ENCODE results near the gene DAPK1.

The DAPK1 gene

GRCh38 chr9:87519461-87519860, 21.8 kb downstream of the DAPK1 start:
- DNase-seq = no peak

GRCh38 chr9:87520172-87520683, 22.6 kb downstream of the DAPK1 start:
- no peak for DNase-seq

GRCh38 chr9:87521834-87522233, 24.2 kb downstream of the DAPK1 start:
- no peak for DNase-seq

DNA sequence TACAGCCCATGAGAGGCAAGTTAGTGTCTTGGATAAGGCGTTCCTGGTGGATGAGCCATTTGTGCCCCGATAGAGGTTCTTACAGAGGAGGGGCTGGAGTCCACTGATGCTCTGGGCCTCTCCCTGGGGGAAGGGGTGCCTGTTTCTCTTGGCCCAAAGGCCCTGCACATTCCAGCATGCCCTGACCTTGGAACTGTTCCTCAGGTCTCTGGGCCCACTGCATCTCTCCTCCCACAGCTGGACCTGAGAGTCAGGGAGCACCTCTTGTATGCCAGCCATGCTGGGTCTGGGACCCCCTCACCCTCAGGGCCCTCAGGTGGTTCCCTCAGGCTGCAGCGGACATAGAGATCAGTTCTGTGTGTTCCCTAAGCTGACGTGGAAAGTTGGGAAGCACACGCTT, 26.4 kb downstream of the DAPK1 start:
- no peak for DNase-seq

DNA sequence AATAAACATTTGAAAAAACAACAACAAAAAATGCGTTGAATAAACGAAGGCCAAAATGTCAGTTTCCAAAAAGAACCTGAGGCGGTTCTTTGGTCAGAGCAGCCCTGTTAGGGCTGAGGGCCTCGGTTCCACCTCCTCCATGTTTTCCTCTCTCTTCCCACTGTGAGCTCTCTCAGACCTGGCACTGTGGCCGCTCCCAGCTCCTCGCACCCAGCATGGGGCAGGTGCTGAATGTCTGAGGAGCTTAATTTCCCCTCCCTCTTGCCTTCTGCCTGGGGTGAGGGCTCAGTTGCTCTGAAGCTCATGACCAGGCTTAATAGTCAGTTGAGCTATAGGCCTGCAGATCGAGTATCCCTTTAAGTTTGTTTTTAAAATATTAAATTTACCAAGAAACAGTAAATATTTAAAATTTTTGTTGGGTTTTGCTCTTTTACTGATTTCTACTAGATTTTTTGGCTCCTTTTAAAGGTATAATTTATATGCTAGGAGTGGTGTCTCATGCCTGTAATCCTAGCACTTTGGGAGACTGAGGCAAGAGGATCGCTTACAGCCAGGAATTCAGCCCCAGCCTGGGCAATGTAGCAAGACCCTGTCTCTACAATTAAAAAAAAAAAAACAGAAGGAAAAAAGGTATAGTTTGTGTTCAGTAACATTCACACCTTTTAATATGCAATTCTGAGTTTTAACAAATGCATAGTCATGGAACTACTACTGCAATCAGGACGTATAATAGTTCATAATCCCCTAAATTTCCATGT, 28.1 kb downstream of the DAPK1 start:
- no peak for DNase-seq

GRCh38 chr9:87527211-87527916, 29.7 kb downstream of the DAPK1 start:
- no peak for DNase-seq

DNA sequence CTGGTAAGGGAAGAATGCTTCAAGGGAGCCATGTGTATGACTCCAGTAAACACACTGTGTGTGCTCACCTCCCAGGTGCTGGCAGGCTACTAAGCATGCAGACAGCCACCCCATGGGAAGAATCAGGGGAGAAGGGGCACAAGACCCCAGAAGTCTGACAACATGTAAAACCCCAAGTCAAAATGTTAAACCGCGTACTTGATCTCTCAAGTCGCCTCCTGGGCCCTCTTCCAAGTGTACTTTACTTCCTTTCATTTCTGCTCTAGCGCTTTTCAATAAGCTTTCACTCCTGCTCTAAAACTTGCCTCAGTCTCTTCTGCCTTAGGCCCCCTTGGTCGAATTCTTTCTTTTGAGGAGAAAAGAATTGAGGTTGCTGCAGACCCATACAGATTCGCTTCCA, 31.3 kb downstream of the DAPK1 start:
- no peak for DNase-seq

GRCh38 chr9:87529671-87530070, 32.0 kb downstream of the DAPK1 start:
- DNase-seq = no peak

DNA sequence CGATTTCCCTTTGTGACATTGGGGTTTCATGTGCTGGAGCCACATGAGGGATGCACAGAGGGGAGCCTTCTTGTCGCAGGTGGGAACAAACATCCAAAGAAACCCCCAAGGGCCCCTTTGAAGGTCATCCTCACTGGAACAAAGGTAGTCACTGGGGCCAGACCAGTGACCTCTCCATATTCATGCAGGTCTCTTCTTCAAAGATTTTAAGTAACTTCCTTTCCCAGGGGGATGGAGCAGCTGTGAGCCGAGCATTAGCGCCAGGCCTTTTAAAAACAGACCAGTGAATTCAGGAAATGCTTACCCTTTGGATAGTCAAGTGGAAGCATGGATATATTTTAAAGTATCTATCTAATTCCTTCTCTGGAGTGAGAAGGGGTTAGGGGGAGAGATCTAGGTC, 33.0 kb downstream of the DAPK1 start:
- DNase-seq = no peak

DNA sequence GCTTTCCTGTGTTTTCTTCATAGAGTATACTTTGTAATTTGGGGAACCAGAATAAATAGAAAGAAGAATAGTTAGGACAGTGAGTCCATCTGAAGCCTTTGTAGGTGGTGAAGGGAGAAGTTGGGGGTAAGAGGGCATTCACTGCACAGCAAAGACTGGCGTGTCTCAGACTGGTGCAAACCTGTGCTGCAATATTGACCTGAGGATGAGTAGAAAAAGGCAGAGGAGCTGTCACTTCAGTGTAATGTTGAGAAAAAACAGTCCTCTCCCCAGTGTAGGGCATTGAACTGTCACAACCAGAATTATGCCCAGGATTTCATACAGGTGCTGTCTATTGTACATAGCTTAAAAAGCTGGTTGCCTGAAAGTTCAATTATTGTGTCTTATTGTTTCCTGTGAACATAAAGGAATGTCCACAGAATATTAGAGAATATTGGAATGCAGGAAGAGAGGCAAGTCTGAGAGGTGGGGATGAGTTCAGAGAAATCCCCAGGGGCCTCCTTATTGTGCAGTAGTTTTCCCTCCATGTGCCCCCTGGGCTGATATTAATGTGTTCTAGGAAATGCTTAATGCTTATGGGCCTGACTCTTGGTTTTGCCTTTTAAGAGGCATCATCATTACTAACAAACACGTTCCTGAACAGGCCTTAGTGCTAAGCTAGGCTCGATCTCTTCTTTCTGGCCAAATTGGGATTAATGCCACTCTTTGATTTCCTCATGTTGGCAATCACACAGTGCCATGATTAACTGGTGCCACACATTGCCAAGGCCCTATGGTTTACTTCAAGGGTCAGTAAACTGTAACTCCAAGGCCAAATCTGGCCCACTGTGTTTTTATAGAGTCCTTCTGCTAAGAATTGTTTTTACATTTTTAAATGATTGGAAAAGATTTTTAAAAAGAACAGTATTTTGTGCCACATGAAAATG, 34.0 kb downstream of the DAPK1 start:
- no peak for DNase-seq

GRCh38 chr9:87533271-87533670, 35.6 kb downstream of the DAPK1 start:
- DNase-seq = no peak

DNA sequence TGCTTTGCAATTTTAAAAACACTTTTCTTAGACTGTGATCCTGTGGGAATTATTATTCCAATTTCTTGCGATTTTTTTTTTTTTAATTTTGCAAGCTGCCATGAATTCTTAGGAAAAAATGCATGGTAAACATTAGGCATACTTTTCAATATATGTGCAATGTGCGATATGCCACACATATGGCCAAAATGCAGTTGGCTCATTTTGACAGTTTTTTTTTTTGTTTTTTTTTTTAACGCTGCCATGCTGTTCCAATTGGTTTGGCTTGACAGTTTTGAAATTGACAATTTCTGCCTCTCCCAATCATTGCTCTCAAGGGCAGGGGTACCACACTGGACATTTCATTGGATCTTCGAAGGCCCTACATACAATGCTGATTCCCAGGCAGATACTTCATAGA, 36.4 kb downstream of the DAPK1 start:
- no peak for DNase-seq

DNA sequence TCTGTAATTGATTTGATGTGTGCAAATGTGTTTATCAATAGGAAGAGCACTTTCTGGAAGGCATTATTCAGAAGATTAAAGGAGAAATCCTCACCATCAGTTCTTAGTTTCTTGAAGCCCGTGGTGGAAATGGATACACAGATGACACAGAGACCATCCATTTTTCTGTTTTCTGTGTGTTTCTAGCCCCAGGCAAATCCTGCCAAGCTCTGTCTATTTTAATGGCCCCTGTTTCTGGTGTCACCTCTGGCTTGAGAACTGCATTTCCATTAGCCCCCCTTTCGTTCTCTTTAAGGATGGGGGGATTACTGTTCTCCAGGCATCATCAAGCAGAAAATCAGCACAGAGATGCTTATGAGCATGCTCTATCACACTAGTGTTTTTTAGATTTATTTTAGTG, 37.3 kb downstream of the DAPK1 start:
- no peak for DNase-seq

DNA sequence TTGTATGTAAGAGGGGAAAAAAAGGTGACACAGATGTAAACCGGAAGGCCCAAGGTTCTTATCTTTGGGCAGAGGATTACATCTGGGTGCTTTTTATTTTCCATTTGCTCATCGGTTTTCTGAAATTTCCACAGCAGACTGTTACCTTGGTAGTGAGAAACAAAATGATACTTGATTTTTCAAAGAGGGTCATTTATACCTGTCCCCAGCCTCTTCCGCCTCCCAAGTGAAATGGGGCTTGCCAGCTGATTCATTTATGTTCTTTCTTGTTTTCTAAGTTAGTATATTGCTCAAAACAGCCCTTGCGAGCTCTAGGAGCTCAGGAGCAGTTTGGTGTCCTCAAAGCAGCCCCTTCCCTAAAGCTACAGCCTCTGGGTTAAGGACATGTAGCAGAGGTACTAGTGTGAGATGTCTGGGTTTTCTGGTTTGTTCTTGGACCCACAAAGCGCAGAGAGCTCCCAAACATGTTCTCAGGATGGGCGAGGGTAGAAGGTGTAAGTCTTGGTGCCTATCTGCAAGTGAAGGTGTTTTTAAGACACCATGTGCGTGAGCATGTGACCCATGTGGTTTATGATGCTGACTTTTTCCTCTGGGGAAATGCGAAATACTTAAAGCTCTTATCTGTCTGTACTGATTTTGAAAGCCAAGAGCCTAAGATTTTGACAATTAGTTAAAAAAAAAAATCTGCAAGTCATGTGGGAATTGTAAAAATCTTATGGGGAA, 38.3 kb downstream of the DAPK1 start:
- DNase-seq = no peak

GRCh38 chr9:87537625-87538024, 40.0 kb downstream of the DAPK1 start:
- no peak for DNase-seq

GRCh38 chr9:87540444-87541105, 42.9 kb downstream of the DAPK1 start:
- DNase-seq = no peak

- DNase-seq = no peak
Measured at GRCh38 chr9:87541663-87542062, 44.0 kb downstream of the DAPK1 start.

DNA sequence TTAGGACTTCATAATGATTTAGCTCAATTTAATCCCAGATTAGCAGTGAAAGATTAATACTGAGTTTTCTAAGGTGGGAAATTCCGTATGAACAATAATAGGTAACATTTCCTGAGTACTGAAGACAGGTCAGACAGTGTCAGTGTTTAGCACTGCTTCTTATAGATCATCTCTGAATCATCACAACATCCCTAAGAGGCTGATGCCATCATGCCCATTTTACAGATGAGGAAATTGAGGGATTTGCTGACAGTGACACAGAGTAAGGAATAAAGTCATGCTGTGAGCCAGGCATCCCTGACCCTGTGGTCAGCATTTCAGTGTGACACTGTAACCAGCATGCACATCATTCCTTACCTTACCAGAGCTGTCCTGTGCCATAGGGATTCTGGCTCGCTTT, 44.5 kb downstream of the DAPK1 start:
- DNase-seq = no peak

- no peak for DNase-seq
Measured at GRCh38 chr9:87543251-87543650, 45.6 kb downstream of the DAPK1 start.

DNA sequence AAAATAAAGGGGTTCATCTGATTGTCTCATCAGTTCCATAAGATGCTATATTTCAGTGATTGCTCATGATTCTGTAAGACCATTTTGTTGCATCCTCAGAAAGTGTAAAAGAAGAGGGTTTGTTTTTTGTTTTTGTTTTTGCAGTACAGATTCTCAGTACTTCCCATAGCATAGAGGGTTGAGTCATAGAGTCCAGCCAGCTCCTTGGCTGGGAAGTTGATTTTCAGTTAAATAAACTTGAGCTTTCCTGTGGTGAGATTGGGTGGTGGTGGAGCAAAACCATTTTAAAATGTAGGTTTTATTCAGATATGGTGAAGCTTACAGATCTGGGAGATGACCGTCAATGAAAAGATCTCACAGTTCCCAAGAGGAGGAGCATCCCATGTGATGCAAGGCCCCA, 48.2 kb downstream of the DAPK1 start:
- no peak for DNase-seq

GRCh38 chr9:87546704-87547103, 49.0 kb downstream of the DAPK1 start:
- no peak for DNase-seq

DNA sequence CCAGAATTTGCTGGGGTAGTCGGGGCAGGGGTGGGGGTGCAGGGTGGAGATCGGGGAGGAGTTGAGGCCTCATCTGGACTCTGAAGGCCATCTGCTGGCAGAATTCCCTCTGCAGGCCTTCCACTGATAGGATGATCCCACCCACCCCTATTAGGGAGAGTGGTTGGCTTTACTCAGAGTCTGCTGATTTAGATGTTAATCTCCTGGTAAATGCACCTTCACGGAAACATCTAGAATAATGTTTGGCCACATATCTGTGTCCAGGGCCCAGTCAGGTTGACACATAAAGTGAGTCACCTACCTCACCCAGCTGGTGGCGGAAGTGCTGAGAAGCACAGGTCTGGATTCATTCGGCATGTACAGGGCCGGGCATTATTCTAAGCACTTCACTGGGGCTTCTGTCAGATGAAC, 50.0 kb downstream of the DAPK1 start:
- DNase-seq = no peak

All from NCI-H1930 (cell line).